ENCODE measurements around the gene SEPTIN5.

SEPTIN5 gene

GRCh38 chr22:19756288-19757128 is 42.2 kb downstream of the SEPTIN5 start:
- H3K9me3 Mint-ChIP-seq, result peaks cover 7% of the 10 kb centered on the region
- H3K36me3 Mint-ChIP-seq (ENCODE audit: low read depth), result no peaks in the 10 kb centered on the region
- no peak overlapping the region for H3K27ac Mint-ChIP-seq
- H3K27me3 Mint-ChIP-seq (ENCODE audit: low read depth, poor library complexity), result peaks cover 95% of the 10 kb centered on the region
- TF ChIP-seq, protein P1, sequence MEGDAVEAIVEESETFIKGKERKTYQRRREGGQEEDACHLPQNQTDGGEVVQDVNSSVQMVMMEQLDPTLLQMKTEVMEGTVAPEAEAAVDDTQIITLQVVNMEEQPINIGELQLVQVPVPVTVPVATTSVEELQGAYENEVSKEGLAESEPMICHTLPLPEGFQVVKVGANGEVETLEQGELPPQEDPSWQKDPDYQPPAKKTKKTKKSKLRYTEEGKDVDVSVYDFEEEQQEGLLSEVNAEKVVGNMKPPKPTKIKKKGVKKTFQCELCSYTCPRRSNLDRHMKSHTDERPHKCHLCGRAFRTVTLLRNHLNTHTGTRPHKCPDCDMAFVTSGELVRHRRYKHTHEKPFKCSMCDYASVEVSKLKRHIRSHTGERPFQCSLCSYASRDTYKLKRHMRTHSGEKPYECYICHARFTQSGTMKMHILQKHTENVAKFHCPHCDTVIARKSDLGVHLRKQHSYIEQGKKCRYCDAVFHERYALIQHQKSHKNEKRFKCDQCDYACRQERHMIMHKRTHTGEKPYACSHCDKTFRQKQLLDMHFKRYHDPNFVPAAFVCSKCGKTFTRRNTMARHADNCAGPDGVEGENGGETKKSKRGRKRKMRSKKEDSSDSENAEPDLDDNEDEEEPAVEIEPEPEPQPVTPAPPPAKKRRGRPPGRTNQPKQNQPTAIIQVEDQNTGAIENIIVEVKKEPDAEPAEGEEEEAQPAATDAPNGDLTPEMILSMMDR (IDR thresholded peaks at IDR 0.05), result peak; percentile 22
- DNase-seq, result peak; percentile 65
- H3K4me1 Mint-ChIP-seq, result peaks cover 46% of the 10 kb centered on the region
- H3K4me3 Mint-ChIP-seq, result no peak overlapping the region

GRCh38 chr22:19757140-19757984 is 43.1 kb downstream of the SEPTIN5 start:
- Mint-ChIP-seq H3K9me3 (peaks cover 7% of the 10 kb centered on the region), H3K36me3 (ENCODE audit: low read depth) (no peaks in the 10 kb centered on the region), H3K27me3 (ENCODE audit: low read depth, poor library complexity) (peaks cover 95% of the 10 kb centered on the region), H3K27ac (no peak overlapping the region), H3K4me1 (peaks cover 51% of the 10 kb centered on the region), H3K4me3 (no peak overlapping the region)
- DNase-seq, result no peak
- TF ChIP-seq, protein P1 (IDR thresholded peaks at IDR 0.05), result no peak

DNA sequence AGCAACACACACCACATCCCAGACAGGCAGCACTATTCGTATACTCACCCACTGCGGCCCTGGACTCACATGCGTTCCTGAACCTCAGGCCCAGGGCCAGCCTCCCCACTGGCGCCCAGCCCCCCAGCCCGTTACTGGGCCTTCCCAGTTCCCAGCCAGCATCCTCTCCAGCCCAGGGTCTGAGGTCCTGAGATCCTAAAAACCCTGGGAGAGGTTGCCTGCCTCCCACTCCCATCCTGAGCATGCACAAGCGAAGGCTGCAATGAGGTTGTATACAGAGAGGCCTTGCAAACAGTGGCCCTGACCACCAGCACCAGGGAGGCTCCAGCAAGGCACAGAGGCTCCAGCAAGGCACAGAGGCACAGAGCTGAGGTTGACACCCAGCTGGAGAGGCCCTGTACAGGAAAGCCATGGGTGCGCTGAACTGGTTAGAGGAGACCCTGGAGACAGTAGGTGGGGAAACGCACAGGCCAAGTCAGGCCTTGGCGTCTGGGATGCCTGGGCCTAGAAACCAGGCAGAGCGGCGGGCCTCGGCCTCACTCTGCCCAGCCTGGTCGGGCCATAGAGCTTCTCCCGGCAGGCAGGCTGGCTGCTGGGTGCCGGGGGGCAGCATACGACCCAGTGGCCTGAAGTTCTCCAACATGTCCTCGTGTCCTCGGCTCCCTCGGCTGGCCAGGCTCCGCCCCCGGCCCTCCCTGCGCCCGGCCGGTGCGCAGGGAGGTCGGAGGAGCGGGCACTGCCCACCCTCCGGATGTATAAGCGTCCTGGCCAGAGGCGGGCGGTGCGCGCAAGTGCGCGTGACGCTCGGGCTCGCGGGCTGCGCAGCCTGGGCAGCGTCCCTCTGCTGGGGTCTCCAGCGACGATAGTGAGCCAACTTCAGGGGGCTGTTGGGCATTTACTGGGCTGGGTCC is 43.9 kb downstream of the SEPTIN5 start:
- no peak overlapping the region for H3K4me3 Mint-ChIP-seq
- H3K27ac Mint-ChIP-seq, result no peak overlapping the region
- peaks cover 95% of the 10 kb centered on the region for H3K27me3 Mint-ChIP-seq (ENCODE audit: low read depth, poor library complexity)
- peaks cover 45% of the 10 kb centered on the region for H3K4me1 Mint-ChIP-seq
- H3K36me3 Mint-ChIP-seq (ENCODE audit: low read depth), result no peaks in the 10 kb centered on the region
- H3K9me3 Mint-ChIP-seq, result peaks cover 7% of the 10 kb centered on the region
- TF ChIP-seq, protein P1 (IDR thresholded peaks at IDR 0.05), result no peak
- no peak for DNase-seq

- H3K36me3 Mint-ChIP-seq (ENCODE audit: low read depth), result no peaks in the 10 kb centered on the region
- no peak overlapping the region for H3K4me3 Mint-ChIP-seq
- TF ChIP-seq, protein P1 (IDR thresholded peaks at IDR 0.05), result no peak
- peaks cover 41% of the 10 kb centered on the region for H3K4me1 Mint-ChIP-seq
- H3K27me3 Mint-ChIP-seq (ENCODE audit: low read depth, poor library complexity), result peaks cover 95% of the 10 kb centered on the region
- no peak overlapping the region for H3K27ac Mint-ChIP-seq
- H3K9me3 Mint-ChIP-seq, result peaks cover 7% of the 10 kb centered on the region
- DNase-seq, result no peak
Observed at GRCh38 chr22:19758896-19759426, 44.7 kb downstream of the SEPTIN5 start.

GRCh38 chr22:19759427-19760057 is 45.2 kb downstream of the SEPTIN5 start:
- Mint-ChIP-seq H3K4me1 (peaks cover 36% of the 10 kb centered on the region), H3K4me3 (peak overlapping the region; percentile 84), H3K36me3 (ENCODE audit: low read depth) (no peaks in the 10 kb centered on the region), H3K27me3 (ENCODE audit: low read depth, poor library complexity) (peaks cover 95% of the 10 kb centered on the region), H3K27ac (no peak overlapping the region), H3K9me3 (peaks cover 7% of the 10 kb centered on the region)
- TF ChIP-seq, protein P1 (IDR thresholded peaks at IDR 0.05), result no peak
- no peak for DNase-seq

Data from nephron progenitor cell (in vitro differentiated cells).